ENCODE results near the gene C4orf33.

The C4orf33 gene

DNA sequence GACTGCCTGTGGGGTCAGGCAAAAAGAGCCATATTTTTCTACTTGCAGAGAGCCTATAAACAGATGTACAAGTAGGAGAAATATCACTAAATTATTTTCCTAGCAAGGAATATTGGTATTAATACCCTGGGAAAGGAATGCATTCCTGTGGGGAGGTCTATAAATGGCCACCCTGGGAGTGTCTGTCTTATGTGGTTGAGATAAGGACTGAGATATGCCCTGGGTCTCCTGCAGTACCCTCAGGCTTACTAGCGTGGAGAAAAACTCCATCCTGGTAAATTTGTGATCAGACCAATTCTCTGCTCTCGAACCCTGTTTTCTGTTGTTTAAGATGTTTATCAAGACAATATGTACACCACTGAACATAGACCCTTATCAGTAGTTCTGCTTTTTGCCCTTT, 35.4 kb downstream of the C4orf33 start:
- no peak for FAIRE-seq

DNA sequence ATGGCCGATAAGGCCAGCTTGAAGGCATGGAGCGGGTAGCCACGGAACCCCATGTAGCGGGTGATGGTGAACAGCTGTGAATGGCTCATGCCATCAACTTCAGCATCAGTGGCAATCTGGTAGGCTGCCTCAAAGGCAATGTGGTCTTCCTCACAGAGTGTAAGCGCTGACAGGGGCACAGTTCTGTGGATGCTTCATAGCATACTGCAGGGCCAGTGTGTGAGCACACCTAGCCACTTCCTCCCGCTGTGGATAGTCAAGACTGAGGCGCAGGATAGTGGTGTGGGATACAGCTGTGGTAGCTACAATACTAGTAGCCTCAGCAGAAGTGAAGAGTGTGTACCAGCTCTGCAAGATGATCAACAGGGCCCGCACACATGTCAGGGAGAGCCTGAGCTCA, 40.5 kb downstream of the C4orf33 start:
- no peak for FAIRE-seq

DNA sequence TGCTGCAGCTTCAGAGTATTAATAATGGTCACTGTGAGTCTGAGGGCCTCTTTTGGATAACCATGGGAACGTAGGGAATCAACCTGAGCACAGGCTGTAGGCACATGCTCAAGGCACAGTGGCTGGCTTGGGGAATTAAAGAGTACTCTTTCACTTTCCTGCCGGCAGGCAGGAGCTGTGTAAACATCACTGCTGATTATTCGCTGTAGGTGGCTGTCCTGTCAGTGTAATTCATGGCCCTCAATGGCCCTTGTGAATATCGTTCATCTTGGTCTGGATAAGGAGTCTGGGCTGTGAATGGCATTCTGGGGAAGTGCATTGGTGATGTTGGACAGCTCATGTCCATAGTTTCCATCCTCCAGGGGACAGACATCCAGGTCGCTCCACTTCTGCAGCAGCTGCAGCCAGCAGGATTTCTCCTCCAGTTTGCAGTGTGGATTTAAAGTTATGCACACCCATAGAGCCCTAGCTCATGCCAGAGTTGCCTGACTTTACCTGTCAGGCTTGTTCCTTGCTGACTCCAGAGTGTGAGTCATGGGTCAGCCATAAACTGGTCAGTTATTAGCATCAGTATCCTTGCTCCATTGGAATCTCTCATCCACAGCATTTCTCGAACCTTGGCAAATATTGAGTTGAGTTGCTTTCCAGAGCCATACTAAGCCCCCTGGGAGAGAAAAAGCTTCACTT, 43.0 kb downstream of the C4orf33 start:
- FAIRE-seq: no peak

DNA sequence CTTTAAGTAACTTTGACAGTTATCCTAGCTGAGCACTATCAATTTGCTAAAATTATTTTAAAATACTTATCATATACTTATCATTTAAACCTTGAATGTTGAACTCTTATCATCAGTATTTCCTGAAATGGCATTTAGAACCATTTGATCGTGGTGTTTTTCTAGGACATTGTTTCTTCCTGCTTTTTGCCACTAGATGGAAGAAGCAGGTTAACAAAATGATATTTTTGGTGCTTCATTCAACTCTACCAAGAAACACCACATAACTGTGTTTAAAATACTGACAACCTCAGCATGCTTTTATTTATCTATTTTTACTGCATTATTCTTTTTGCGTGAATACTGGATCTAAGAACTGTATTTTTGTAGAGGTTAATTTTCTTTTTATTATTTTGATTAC, 44.6 kb downstream of the C4orf33 start:
- no peak for FAIRE-seq

DNA sequence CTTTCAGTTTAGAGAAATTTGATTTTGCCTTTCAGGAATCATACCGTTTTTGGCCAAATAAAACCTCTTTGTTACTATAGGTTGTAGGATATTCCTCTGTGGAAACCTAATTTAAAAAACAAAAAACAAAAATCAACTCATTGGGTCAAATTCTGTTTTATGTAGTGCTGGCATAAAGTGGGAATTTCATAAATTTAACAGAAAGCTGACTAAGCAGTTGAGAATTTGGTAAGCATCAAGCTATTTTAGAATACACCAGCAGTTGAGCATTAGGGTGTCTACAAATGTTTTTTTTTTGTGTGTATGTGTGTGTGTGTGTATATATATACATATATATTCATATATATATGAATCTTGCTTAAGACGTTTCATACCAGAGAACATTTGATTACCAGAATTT, 47.4 kb downstream of the C4orf33 start:
- FAIRE-seq: no peak

DNA sequence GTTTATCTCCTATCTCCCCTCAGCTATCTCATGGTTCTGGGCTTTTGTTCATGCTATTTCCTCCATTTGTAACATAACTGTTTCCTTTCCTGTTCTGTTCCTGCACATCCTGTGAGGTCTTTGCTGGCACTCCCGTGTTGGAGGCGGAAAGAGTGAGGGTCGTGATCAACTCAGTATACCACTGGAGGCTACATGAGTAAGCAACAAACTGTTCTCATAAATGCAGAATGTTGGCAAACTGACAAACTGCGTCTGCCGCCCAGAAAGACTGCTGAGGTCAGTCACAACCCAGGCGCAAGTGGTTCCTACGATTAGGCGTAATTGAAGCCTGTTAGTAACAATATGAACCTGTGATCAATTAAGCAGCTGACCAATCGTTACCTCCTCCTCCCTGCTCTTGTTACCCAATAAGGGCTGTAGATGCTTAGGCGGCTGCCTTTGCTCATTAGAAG, 48.8 kb downstream of the C4orf33 start:
- FAIRE-seq: no peak

DNA sequence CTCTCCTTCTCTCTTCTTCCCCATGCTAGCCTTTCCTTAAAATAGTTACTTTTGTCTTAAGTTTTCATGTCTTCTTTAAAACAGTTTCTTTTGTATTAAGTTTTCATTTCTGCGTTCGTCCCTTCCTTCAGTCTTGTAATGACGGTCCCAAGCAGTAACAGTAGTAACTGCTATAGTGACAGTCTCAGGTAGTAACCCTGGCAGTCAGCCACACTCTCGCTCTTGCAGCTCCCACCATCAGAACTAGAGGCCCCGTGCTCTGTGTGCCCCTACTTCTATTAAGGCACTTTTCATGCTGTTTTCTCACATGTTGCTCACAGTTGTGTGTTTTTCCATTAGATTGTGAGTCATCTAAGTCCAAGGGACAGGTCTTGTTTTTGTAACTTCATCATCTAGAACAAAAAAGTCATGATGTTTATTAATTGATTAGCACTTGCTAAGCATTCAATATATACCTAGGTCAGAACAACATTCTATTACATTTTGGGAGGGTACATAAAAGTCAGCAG, 49.3 kb downstream of the C4orf33 start:
- FAIRE-seq: no peak

DNA sequence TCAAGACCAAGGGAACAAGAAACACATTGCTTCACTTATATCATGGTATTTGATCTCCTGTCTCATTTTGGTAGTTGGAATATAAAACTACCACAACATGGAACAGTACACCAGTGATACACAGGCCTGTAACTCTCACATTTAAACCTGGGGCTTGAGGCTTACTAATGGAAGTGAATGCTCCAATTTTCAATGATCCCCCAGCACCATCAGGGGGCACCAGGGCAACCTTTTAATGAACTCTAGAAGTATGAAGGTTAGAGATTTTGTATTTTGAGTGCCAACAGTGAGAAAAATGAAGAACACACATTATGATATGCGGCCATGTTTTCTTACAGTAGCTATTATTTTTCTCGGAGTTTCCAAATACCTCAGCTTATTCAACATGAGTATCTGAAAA, 50.7 kb downstream of the C4orf33 start:
- FAIRE-seq: no peak

DNA sequence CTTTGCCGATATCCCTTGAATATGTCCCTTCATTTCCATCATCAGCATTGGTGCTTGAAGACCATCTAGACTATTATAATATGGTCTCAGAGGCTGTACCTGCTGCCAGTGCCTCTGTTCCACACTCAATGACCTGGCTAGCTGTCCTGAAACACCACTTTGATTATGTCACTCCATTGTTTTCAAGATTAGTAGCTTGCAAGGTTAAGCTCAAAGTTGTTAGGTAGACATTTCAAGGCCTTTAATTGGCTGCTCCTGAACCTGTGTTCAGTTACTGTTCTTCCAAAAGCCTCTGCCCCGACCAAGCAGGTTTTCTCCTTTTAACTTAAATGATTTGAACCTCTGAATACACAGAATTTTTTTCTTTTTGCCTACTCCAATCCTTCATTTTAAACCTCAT, 52.9 kb downstream of the C4orf33 start:
- FAIRE-seq: no peak

DNA sequence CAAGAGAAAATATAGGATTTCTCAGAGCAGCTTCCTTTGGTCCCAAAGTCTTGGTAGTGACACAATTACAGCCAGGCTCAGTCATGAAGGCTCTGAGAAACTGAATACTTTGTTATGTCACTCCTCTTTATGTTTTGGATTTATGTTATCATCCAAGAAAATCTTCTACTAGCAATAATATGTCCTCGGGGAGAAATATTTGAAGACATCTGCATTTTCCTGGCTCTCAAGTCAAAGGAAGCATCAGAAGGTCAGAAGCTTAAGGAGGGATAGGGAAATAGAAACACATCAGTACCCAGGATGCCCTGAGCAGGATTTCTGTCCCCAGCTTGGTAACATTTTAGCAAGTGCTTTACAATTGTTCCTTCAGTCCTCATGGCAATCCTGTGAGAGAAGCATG, 54.0 kb downstream of the C4orf33 start:
- FAIRE-seq: no peak

DNA sequence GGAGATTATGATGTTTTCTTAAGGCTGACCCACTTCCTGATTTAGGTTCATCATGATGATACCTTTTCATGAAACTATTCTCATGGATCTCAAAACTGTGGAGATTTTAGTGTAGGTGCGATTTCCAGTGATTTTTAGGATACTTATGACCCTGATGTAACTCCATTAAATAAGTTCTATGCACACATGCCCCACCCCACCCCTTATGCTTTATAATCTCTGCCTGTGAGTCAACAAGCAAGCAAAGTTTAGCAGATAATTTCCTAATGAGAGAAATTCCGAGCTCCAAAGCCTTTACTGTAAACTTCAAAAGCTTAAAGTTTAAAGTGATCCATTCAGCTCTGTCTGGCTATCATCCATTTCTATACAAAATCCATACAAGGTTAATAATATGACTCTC, 56.4 kb downstream of the C4orf33 start:
- no peak for FAIRE-seq

DNA sequence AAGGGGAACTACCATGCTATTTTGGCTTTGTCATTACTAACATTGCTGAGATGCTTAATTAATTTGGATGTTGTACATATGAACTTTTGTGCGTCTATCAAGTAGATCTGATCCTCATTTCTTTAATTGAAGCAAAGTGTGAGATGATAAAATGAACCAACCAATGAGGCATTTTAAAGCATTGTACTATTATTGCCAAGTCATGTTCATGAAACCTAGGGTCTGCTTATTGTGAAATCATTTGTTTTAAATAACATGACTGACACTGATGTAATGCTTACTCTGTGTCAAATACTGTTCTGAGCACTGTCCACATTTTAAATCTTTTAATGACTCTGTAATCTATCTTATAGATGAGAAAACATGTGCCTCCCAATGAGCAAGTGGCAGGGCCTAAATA, 57.7 kb downstream of the C4orf33 start:
- no peak for FAIRE-seq

DNA sequence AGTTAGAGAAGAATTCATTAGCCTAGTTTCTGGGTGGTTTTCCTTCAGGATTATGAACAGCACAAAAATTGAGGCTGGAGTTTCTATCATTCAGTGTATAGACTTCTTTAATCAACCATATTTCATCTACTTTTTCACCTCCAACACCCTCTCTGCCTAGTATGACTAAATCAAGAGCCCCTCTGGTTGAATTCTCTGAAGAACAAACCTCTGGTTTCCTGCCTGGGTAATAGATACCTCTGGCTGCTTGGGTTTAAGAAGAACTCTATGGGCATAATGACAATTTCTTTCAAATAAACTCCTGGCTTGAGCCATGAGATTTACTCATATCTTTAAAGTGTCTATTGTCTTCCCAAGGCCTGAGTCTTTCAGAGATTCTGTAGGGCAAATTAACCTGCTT, 66.5 kb downstream of the C4orf33 start:
- FAIRE-seq: no peak

DNA sequence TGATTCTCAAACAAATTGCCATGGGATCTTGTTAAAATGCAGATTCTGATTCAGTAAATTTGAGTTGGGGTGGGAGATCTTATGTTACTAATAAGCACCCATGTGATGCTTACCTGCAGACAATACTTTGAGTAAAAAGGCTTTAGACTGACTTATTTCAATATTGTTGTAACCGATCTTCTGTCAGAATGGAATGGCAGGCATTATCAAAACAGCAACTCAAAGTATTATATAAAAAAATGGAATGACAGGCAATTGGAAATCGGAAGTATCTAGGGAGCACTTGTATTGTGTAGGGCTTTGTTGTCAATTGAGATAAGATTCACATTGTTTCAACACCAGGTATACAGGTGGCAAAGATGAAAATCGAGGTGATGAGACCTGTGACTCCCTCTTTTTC, 67.5 kb downstream of the C4orf33 start:
- FAIRE-seq: no peak

DNA sequence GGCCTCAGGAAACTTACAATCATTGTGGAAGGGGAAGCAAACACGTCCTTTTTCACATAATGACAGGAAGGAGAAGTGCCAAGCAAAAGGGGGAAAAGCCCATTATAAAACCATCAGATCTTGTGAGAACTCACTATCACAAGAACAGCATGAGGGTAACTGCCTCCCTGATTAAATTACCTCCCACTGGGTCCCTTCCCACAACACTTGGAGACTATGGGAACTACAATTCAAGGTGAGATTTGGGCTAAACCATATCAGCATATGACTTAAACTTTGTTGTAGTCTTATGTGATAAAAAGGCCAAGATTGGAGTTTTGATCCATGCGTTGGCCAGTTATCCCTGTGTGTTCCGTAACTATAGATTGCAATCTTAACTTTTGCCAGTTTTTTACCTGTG, 68.3 kb downstream of the C4orf33 start:
- FAIRE-seq: no peak

Data from islet of Langerhans (tissue), 1 donor.